RWPE2 (cell line): ENCODE measurements around the gene SLC4A1.
A peak's percentile ranks its signal among the peaks of the same experiment; 100 is the strongest.

Experiments
- ATAC-seq: fragments of 200-7000 bp; cut with Tn5 transposase; 3 replicates; pipeline ENCODE4 v1.9.1; 2021; ENCODE audit warnings: low read depth
- DNase-seq: peaks from one replicate; pipeline ENCODE4 v3.0.0-alpha.2; 2020; ENCODE audit warnings: low spot score
- H3K27ac ChIP-seq: fragments of 450-650 bp; 2 replicates; pipeline ENCODE4 v1.5.1; 2017; ENCODE audit warnings: mild to moderate bottlenecking; ENCODE audit not compliant: poor library complexity, severe bottlenecking
- H3K27me3 ChIP-seq: fragments of 250-450 bp; sonication (Bioruptor Pico); 2 replicates; pipeline ENCODE4 v1.5.1; 2021; ENCODE audit warnings: mild to moderate bottlenecking, moderate library complexity; ENCODE audit not compliant: insufficient read depth, poor library complexity, severe bottlenecking
- H3K36me3 ChIP-seq: fragments of 250-450 bp; sonication (Bioruptor Pico); 2 replicates; pipeline ENCODE4 v1.5.1; 2020; ENCODE audit warnings: low read depth, mild to moderate bottlenecking, moderate library complexity
- H3K4me1 ChIP-seq: fragments of 250-450 bp; sonication (Bioruptor Pico); 2 replicates; pipeline ENCODE4 v1.5.1; 2021; ENCODE audit warnings: mild to moderate bottlenecking, moderate library complexity; ENCODE audit not compliant: insufficient read depth, poor library complexity, severe bottlenecking
- H3K4me3 ChIP-seq: fragments of 250-450 bp; sonication (Bioruptor Pico); 2 replicates; pipeline ENCODE4 v1.5.1; 2021; ENCODE audit warnings: mild to moderate bottlenecking, moderate library complexity; ENCODE audit not compliant: severe bottlenecking
- H3K9me3 ChIP-seq: fragments of 250-450 bp; sonication (Bioruptor Pico); 2 replicates; pipeline ENCODE4 v1.5.1; 2021; ENCODE audit warnings: mild to moderate bottlenecking, moderate library complexity; ENCODE audit not compliant: severe bottlenecking
- CTCF ChIP-seq: fragments of 450-650 bp; IDR thresholded peaks from one replicate; pipeline ENCODE4 v1.5.1; 2017; ENCODE audit warnings: mild to moderate bottlenecking, moderate library complexity; ENCODE audit not compliant: poor library complexity, severe bottlenecking

Gene SLC4A1

GRCh38 chr17:44307387-44308186 lies 39.7 kb upstream of the SLC4A1 start:
- no peak overlapping the region for H3K4me3 ChIP-seq

GRCh38 chr17:44304651-44305050 lies 36.7 kb upstream of the SLC4A1 start:
- DNase-seq (no peak), ATAC-seq (no peak)
- H3K4me1 ChIP-seq, result peaks cover 7% of the 10 kb centered on the region
- no peak for TF ChIP-seq CTCF
- H3K9me3 ChIP-seq, result no peaks in the 10 kb centered on the region
- H3K27me3 ChIP-seq, result no peaks in the 10 kb centered on the region
- H3K27ac ChIP-seq, result no peak overlapping the region
- H3K4me3 ChIP-seq, result no peak overlapping the region
- no peaks in the 10 kb centered on the region for H3K36me3 ChIP-seq

More at GRCh38 chr17:44307387-44308186, 39.7 kb upstream of the SLC4A1 start:
- H3K27ac ChIP-seq, result no peak overlapping the region
- ATAC-seq (peak; percentile 82), DNase-seq (no peak)
- H3K27me3 ChIP-seq, result no peaks in the 10 kb centered on the region
- no peak for TF ChIP-seq CTCF
- H3K9me3 ChIP-seq, result no peaks in the 10 kb centered on the region
- H3K36me3 ChIP-seq, result no peaks in the 10 kb centered on the region
- H3K4me1 ChIP-seq, result peaks cover 7% of the 10 kb centered on the region

- DNase-seq (no peak), ATAC-seq (peak; percentile 60; the same call in 2 of the 3 replicates)
- H3K27me3 ChIP-seq, result no peaks in the 10 kb centered on the region
- no peaks in the 10 kb centered on the region for H3K9me3 ChIP-seq
- H3K4me3 ChIP-seq, result no peak overlapping the region
- H3K27ac ChIP-seq, result no peak overlapping the region
- H3K4me1 ChIP-seq, result no peaks in the 10 kb centered on the region
- no peaks in the 10 kb centered on the region for H3K36me3 ChIP-seq
- no peak for TF ChIP-seq CTCF
Measured at GRCh38 chr17:44297975-44298374, 30.0 kb upstream of the SLC4A1 start.

GRCh38 chr17:44293509-44294226 lies 25.7 kb upstream of the SLC4A1 start:
- Histone ChIP-seq H3K27me3 (no peaks in the 10 kb centered on the region), H3K36me3 (no peaks in the 10 kb centered on the region), H3K27ac (no peak overlapping the region), H3K9me3 (no peaks in the 10 kb centered on the region), H3K4me3 (no peak overlapping the region), H3K4me1 (no peaks in the 10 kb centered on the region)
- DNase-seq (no peak), ATAC-seq (no peak)
- no peak for TF ChIP-seq CTCF

- Histone ChIP-seq H3K4me1 (no peaks in the 10 kb centered on the region), H3K27ac (no peak overlapping the region), H3K4me3 (no peak overlapping the region), H3K27me3 (no peaks in the 10 kb centered on the region), H3K9me3 (no peaks in the 10 kb centered on the region), H3K36me3 (no peaks in the 10 kb centered on the region)
- no peak for TF ChIP-seq CTCF
- no peak for DNase-seq
- no peak for ATAC-seq
Measured at GRCh38 chr17:44287651-44288050, 19.7 kb upstream of the SLC4A1 start.
